Progenitor cell of endocrine pancreas (in vitro differentiated cells): ENCODE results near the gene PRDX5. TPM values are rescaled to one million over a fixed set of nuclear protein-coding genes. Genes with fewer than 3 reads are reported as not detected.

Experiments
- DNase-seq: peaks from one replicate; pipeline ENCODE4 v3.0.0; 2021; ENCODE audit warnings: low spot score; ENCODE audit not compliant: unreplicated experiment
- H3K27ac Mint-ChIP-seq: 2 replicates; pipeline ENCODE4 v1.8.0; 2021; ENCODE audit warnings: mild to moderate bottlenecking, moderate library complexity, mixed read lengths
- H3K27me3 Mint-ChIP-seq: 2 replicates; pipeline ENCODE4 v1.8.0; 2021; ENCODE audit warnings: mixed read lengths
- H3K36me3 Mint-ChIP-seq: 2 replicates; pipeline ENCODE4 v1.8.0; 2022; ENCODE audit warnings: mixed read lengths; ENCODE audit not compliant: insufficient read depth
- H3K4me1 Mint-ChIP-seq: 2 replicates; pipeline ENCODE4 v1.8.0; 2021; ENCODE audit warnings: low read depth, mixed read lengths
- H3K4me3 Mint-ChIP-seq: 2 replicates; pipeline ENCODE4 v1.8.0; 2021; ENCODE audit warnings: low read depth, mild to moderate bottlenecking, moderate library complexity, mixed read lengths
- H3K9me3 Mint-ChIP-seq: 2 replicates; pipeline ENCODE4 v1.8.0; 2021; ENCODE audit warnings: low read depth, mixed read lengths
- total RNA-seq: library from RNA; stranded (reverse); gene quantifications from 2 replicates; pipeline ENCODE4 v1.2.1, GENCODE V29; 2021
- TF ChIP-seq, protein P1 (sequence below): fragments of 200-600 bp; sonication (generic); IDR thresholded peaks from one replicate; pipeline ENCODE4 v1.5.0; 2021; ENCODE audit warnings: antibody characterized with exemption, mild to moderate bottlenecking; ENCODE audit not compliant: unreplicated experiment

The PRDX5 gene
- total RNA-seq, 1 donor from 2014 or later, result 171 TPM

DNA sequence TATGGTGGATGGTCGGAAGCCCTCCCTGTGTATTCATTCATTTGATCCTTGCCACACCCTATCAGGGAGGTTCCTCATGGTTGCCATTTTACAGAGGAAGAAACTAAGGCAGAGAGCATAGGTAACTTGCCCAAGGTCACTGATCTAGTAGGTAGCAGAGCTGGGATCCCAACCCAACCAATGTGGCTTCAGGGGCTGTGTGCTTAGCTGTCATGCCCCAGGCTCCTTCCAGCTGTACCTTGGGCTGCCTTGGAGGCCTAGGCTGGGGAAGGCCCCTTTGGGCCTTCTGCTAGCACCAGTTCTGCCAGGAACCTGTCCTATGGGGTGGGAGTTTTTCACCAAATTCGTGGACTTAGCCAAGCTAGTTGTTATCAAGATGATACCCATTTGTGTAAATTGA, 42.1 kb upstream of the PRDX5 start:
- Mint-ChIP-seq H3K9me3 (no peaks in the 10 kb centered on the region), H3K36me3 (peaks cover 7% of the 10 kb centered on the region), H3K4me3 (no peak overlapping the region), H3K27ac (no peak overlapping the region), H3K4me1 (peaks cover 4% of the 10 kb centered on the region), H3K27me3 (no peaks in the 10 kb centered on the region)
- TF ChIP-seq, protein P1, sequence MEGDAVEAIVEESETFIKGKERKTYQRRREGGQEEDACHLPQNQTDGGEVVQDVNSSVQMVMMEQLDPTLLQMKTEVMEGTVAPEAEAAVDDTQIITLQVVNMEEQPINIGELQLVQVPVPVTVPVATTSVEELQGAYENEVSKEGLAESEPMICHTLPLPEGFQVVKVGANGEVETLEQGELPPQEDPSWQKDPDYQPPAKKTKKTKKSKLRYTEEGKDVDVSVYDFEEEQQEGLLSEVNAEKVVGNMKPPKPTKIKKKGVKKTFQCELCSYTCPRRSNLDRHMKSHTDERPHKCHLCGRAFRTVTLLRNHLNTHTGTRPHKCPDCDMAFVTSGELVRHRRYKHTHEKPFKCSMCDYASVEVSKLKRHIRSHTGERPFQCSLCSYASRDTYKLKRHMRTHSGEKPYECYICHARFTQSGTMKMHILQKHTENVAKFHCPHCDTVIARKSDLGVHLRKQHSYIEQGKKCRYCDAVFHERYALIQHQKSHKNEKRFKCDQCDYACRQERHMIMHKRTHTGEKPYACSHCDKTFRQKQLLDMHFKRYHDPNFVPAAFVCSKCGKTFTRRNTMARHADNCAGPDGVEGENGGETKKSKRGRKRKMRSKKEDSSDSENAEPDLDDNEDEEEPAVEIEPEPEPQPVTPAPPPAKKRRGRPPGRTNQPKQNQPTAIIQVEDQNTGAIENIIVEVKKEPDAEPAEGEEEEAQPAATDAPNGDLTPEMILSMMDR, result no peak
- DNase-seq, result no peak

DNA sequence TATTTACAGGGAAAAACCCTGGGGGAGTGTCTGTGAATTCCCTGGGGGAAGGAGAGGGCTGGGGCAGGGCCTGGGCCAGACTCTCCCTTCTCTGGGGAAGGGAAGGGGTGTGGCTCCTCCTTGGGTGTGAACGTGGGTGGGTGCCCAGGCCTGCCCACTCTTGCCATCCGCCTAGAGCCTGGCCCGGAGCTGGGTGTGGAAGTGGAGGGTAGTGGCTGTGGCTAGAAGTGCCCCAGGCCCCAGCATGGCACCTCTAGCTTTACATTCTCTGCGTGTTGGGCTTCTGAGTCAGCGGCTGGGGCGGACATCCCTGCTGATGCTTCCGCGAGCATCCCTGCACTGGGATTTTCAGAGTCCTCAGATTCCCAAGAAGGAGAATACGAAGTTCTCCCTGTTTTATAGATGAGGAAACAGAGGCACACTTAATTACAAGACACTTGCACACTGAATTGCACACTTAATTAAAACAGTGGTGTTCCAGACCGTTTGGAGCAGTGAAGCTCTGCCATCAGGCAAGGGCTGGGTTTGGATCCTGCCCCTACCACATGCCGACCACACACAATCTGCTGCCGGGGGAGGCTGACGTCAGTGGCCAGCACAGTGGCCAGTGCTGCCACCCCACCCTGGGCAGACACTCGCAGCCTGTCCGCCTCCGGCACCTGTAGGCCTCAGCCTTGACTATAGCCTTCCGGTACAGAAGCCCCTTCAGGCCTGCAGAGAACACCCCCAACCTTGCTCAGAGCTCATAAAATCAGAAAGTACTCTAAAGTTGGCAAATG, 41.1 kb upstream of the PRDX5 start:
- no peaks in the 10 kb centered on the region for H3K27me3 Mint-ChIP-seq
- no peak overlapping the region for H3K27ac Mint-ChIP-seq
- TF ChIP-seq, protein P1, result no peak
- no peaks in the 10 kb centered on the region for H3K9me3 Mint-ChIP-seq
- peaks cover 2% of the 10 kb centered on the region for H3K4me1 Mint-ChIP-seq
- no peak overlapping the region for H3K4me3 Mint-ChIP-seq
- H3K36me3 Mint-ChIP-seq, result peaks cover 7% of the 10 kb centered on the region
- no peak for DNase-seq

DNA sequence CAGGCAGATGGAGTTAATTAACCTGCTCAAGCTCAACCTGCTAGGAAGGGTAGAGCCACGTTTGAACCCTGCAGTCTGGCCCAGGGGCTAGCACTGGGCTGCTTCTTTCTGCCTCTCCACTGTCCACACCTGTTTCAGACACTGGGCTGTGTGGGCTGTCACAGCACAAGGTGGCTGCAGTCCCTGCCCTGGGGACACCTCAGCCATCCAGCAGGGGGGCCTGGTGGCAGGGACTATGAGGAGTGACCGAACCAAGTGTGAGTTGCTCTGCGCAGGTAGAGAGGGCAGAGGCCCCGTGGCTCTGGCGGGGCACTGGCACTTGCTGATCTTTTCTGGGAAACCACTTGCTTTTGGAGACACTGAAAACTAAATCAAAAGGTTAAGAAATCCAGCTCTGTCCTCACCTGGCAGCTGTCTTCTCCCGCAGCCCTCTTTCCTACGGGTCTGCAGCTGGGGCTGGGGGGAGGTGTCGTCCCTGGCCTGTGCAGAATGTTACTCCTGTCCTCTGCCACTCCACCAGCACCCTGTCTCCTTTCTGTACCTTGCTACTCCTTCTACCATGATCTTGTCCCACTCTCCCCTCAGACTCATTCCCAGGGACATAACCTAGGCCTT, 39.2 kb upstream of the PRDX5 start:
- TF ChIP-seq, protein P1, result no peak
- H3K27me3 Mint-ChIP-seq, result no peaks in the 10 kb centered on the region
- no peak for DNase-seq
- H3K36me3 Mint-ChIP-seq, result peaks cover 7% of the 10 kb centered on the region
- H3K4me3 Mint-ChIP-seq, result no peak overlapping the region
- H3K4me1 Mint-ChIP-seq, result no peaks in the 10 kb centered on the region
- H3K9me3 Mint-ChIP-seq, result no peaks in the 10 kb centered on the region
- no peak overlapping the region for H3K27ac Mint-ChIP-seq

DNA sequence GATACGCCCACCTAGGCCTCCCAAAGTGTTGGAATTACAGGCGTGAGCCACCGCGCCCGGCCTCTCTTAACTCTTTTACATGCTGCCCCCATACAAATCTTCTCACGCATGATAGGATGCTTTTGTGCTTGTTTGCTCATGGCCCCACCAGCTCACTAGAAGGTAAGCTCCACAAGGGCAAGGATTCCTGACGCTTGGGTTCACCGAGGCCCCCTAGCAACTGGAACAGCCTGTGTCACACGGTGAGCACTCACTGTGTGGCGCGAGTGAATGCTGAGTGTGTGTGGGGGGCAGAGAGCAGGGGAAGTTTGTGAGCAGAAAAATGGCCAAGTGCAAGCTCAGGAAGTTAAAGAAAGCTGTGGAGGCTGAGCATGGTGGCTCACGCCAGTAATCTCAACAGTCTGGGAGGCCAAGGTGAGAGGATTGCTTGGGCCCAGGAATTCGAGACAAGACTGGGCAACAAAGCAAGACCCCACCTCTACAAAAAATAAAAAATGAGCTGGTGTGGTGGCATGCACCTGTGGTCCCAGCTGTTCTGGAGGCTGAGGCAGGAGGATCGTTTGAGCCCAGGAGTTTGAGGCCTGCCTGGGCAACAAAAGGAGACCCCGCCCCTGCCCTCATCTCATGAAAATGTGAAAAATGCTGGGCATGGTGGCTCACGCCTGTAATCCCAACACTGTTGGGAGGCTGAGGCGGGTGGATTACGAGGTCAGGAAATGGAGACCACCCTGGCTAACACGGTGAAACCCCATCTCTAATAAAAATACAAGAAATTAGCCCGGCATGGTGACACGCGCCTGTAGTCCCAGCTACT, 35.8 kb upstream of the PRDX5 start:
- H3K9me3 Mint-ChIP-seq, result no peaks in the 10 kb centered on the region
- H3K4me1 Mint-ChIP-seq, result peaks cover 7% of the 10 kb centered on the region
- TF ChIP-seq, protein P1, result no peak
- H3K4me3 Mint-ChIP-seq, result no peak overlapping the region
- no peak overlapping the region for H3K27ac Mint-ChIP-seq
- no peak for DNase-seq
- no peaks in the 10 kb centered on the region for H3K27me3 Mint-ChIP-seq
- peaks cover 7% of the 10 kb centered on the region for H3K36me3 Mint-ChIP-seq

DNA sequence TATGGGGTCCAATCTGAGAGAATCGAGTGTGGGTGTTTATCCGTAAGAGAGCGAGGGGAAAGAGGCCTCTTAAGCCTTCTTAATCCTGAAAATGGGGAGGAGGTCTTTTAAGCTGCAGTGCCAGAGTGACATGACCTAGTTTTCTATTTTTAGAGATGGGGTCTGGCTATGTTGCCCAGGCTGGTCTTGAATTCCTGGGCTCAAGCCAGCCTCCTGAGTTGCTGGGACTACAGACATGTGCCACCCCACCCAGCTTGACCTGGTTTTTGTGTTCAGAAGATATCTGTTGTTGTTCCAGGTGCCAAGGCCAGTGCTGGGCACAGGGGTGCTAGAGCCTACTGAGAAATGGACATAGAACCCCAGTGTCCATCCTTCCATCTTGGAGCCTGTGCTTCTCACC, 34.8 kb upstream of the PRDX5 start:
- Mint-ChIP-seq H3K9me3 (no peaks in the 10 kb centered on the region), H3K27me3 (no peaks in the 10 kb centered on the region), H3K27ac (no peak overlapping the region), H3K36me3 (peaks cover 7% of the 10 kb centered on the region), H3K4me1 (peaks cover 7% of the 10 kb centered on the region), H3K4me3 (peak overlapping the region; percentile 80)
- TF ChIP-seq, protein P1, result no peak
- no peak for DNase-seq
